Epidermal melanocyte (primary cell): ENCODE measurements around the gene TBC1D19.

Experiments
- DNase-seq: peaks from one replicate; pipeline ENCODE4 v3.0.0; 2011; ENCODE audit warnings: low spot score; ENCODE audit not compliant: insufficient read length

Gene TBC1D19

GRCh38 chr4:26780539-26780938, 196.7 kb downstream of the TBC1D19 start:
- DNase-seq = no peak

- DNase-seq = no peak
Observed at GRCh38 chr4:26782168-26782829, 198.4 kb downstream of the TBC1D19 start.

GRCh38 chr4:26782830-26783202, 198.9 kb downstream of the TBC1D19 start:
- no peak for DNase-seq

- no peak for DNase-seq
Observed at GRCh38 chr4:26784207-26784865, 200.5 kb downstream of the TBC1D19 start.

GRCh38 chr4:26785312-26785711, 201.4 kb downstream of the TBC1D19 start:
- DNase-seq = no peak

GRCh38 chr4:26785810-26786209, 201.9 kb downstream of the TBC1D19 start:
- DNase-seq = no peak

- no peak for DNase-seq
Observed at GRCh38 chr4:26786916-26787315, 203.0 kb downstream of the TBC1D19 start.

GRCh38 chr4:26787461-26788340, 203.8 kb downstream of the TBC1D19 start:
- DNase-seq = no peak

GRCh38 chr4:26788341-26788733, 204.5 kb downstream of the TBC1D19 start:
- no peak for DNase-seq

- DNase-seq = no peak
Observed at GRCh38 chr4:26789208-26789607, 205.3 kb downstream of the TBC1D19 start.

GRCh38 chr4:26791346-26791745, 207.5 kb downstream of the TBC1D19 start:
- no peak for DNase-seq

- no peak for DNase-seq
Observed at GRCh38 chr4:26792639-26793038, 208.8 kb downstream of the TBC1D19 start.

GRCh38 chr4:26793735-26794134, 209.9 kb downstream of the TBC1D19 start:
- no peak for DNase-seq

GRCh38 chr4:26796081-26796480, 212.2 kb downstream of the TBC1D19 start:
- no peak for DNase-seq

GRCh38 chr4:26802790-26803189, 218.9 kb downstream of the TBC1D19 start:
- no peak for DNase-seq

GRCh38 chr4:26803211-26803861, 219.5 kb downstream of the TBC1D19 start:
- peak; percentile 46 for DNase-seq

GRCh38 chr4:26804451-26804850, 220.6 kb downstream of the TBC1D19 start:
- DNase-seq = no peak

GRCh38 chr4:26804925-26805324, 221.0 kb downstream of the TBC1D19 start:
- no peak for DNase-seq
